ENCODE results near the gene COMMD1. TPM values are rescaled to one million over a fixed set of nuclear protein-coding genes. Genes with fewer than 3 reads are reported as not detected.

The COMMD1 gene
- polyA plus RNA-seq, 1 of the 3 experiments (the other 2 are of a cell fraction) = 32.5 TPM

DNA sequence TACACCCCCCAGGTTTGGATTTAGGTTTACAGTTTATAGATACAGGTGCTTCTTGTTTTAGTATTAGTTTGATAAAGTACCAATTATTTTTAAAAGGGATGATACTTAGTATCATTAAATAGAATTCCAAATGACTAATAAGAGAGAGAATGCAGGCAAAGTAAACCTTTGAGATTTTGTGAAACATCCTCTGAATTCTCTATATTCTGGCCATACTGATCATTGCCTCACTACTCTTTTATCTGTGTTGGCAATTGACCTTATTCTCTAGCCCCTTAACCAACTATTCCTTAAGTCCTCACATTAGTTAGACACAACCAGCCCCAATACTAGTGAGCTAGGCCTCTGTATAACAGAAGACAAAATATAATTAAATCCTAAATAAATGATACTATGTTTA, 125.4 kb downstream of the COMMD1 start (continued):
- TF ChIP-seq TEAD4 (IDR thresholded peaks at IDR 0.05; ENCODE audit: borderline replicate concordance, insufficient read depth) (no peak), GATA2 (CRISPR knock-in tag; IDR thresholded peaks at IDR 0.05) (no peak), MXI1 (IDR thresholded peaks at IDR 0.05; ENCODE audit: low read depth, low read length) (no peak), SIN3A (IDR thresholded peaks at IDR 0.05; ENCODE audit: borderline replicate concordance, low read depth, low read length) (no peak)
- TF ChIP-seq, protein P1, sequence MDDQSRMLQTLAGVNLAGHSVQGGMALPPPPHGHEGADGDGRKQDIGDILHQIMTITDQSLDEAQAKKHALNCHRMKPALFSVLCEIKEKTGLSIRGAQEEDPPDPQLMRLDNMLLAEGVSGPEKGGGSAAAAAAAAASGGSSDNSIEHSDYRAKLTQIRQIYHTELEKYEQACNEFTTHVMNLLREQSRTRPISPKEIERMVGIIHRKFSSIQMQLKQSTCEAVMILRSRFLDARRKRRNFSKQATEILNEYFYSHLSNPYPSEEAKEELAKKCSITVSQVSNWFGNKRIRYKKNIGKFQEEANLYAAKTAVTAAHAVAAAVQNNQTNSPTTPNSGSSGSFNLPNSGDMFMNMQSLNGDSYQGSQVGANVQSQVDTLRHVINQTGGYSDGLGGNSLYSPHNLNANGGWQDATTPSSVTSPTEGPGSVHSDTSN (IDR thresholded peaks at IDR 0.05) = no peak

DNA sequence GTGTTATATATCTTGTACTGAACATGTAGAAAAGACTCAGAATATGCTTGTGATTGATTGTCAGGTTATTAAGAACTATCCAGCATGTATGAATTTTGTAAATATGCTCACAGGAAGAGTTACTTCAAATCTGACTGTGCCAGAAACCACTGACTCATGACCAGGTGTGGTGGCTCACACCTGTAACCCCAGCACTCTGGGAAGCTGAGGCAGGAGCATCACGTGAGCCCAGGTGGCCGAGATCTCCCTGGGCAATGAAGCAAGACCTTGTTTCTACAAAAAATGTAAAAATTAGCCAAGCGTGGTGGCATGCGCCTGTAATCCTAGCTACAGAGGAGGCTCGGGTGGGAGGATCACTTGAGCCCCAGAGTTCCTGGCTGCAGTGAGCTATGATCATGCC, 126.6 kb downstream of the COMMD1 start:
- Histone ChIP-seq H3K4me1 (ENCODE audit: control insufficient read depth in 1 of 2, insufficient read depth in 2 of 2, low read depth in 1 of 2, low read length in 1 of 2) (no peaks in the 10 kb centered on the region; a peak in 2 of 4 replicates), H3K36me3 (replicated peaks in 1 of 2; ENCODE audit: control insufficient read depth in 1 of 2, insufficient read depth in 2 of 2, low read length in 1 of 2) (no peaks in the 10 kb centered on the region), H4K20me1 (ENCODE audit: insufficient read depth) (no peaks in the 10 kb centered on the region), H3K9ac (no peak overlapping the region), H2AFZ (ENCODE audit: low read depth) (no peak overlapping the region), H3K4me2 (no peak overlapping the region), H3K4me3 (ENCODE audit: low read depth in 2 of 2, low read length in 1 of 2) (no peak overlapping the region), H3K79me2 (ENCODE audit: insufficient read depth) (no peaks in the 10 kb centered on the region), H3K27ac (ENCODE audit: low read depth in 2 of 2, low read length in 1 of 2) (no peak overlapping the region), H3F3A (replicated peaks; ENCODE audit: insufficient read depth) (no peaks in the 10 kb centered on the region), H3K27me3 (ENCODE audit: insufficient read depth) (no peaks in the 10 kb centered on the region), H3K9me3 (no peaks in the 10 kb centered on the region), H3K9me2 (no peaks in the 10 kb centered on the region)
- TF ChIP-seq MXI1 (IDR thresholded peaks at IDR 0.05; ENCODE audit: low read depth, low read length) (no peak), YY1 (IDR thresholded peaks at IDR 0.05; ENCODE audit: low read depth) (no peak), MEF2A (IDR thresholded peaks at IDR 0.05; ENCODE audit: borderline replicate concordance, low read depth) (no peak), FOSL2 (IDR thresholded peaks at IDR 0.05; ENCODE audit: borderline replicate concordance, low read depth) (no peak), EP300 (IDR thresholded peaks at IDR 0.05; ENCODE audit: borderline replicate concordance in 1 of 2, low read depth in 1 of 2, low read length in 1 of 2) (no peak), EZH2phosphoT487 (IDR thresholded peaks at IDR 0.05; ENCODE audit: borderline replicate concordance, low read depth) (no peak), RAD21 (IDR thresholded peaks at IDR 0.05; ENCODE audit: low read length) (no peak), SIN3A (IDR thresholded peaks at IDR 0.05; ENCODE audit: borderline replicate concordance, low read depth, low read length) (no peak), CHD2 (IDR thresholded peaks at IDR 0.05; ENCODE audit: low read length, partially characterized antibody) (no peak), RFX5 (IDR thresholded peaks at IDR 0.05; ENCODE audit: low read length) (no peak)
- TF ChIP-seq, protein P2, sequence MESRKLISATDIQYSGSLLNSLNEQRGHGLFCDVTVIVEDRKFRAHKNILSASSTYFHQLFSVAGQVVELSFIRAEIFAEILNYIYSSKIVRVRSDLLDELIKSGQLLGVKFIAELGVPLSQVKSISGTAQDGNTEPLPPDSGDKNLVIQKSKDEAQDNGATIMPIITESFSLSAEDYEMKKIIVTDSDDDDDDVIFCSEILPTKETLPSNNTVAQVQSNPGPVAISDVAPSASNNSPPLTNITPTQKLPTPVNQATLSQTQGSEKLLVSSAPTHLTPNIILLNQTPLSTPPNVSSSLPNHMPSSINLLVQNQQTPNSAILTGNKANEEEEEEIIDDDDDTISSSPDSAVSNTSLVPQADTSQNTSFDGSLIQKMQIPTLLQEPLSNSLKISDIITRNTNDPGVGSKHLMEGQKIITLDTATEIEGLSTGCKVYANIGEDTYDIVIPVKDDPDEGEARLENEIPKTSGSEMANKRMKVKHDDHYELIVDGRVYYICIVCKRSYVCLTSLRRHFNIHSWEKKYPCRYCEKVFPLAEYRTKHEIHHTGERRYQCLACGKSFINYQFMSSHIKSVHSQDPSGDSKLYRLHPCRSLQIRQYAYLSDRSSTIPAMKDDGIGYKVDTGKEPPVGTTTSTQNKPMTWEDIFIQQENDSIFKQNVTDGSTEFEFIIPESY (IDR thresholded peaks at IDR 0.05; ENCODE audit: borderline replicate concordance, low read depth) = no peak
- TF ChIP-seq, protein P3, sequence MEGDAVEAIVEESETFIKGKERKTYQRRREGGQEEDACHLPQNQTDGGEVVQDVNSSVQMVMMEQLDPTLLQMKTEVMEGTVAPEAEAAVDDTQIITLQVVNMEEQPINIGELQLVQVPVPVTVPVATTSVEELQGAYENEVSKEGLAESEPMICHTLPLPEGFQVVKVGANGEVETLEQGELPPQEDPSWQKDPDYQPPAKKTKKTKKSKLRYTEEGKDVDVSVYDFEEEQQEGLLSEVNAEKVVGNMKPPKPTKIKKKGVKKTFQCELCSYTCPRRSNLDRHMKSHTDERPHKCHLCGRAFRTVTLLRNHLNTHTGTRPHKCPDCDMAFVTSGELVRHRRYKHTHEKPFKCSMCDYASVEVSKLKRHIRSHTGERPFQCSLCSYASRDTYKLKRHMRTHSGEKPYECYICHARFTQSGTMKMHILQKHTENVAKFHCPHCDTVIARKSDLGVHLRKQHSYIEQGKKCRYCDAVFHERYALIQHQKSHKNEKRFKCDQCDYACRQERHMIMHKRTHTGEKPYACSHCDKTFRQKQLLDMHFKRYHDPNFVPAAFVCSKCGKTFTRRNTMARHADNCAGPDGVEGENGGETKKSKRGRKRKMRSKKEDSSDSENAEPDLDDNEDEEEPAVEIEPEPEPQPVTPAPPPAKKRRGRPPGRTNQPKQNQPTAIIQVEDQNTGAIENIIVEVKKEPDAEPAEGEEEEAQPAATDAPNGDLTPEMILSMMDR (IDR thresholded peaks at IDR 0.05) = no peak
- TF ChIP-seq, protein P4, sequence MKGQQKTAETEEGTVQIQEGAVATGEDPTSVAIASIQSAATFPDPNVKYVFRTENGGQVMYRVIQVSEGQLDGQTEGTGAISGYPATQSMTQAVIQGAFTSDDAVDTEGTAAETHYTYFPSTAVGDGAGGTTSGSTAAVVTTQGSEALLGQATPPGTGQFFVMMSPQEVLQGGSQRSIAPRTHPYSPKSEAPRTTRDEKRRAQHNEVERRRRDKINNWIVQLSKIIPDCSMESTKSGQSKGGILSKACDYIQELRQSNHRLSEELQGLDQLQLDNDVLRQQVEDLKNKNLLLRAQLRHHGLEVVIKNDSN (IDR thresholded peaks at IDR 0.05; ENCODE audit: borderline replicate concordance, low read depth) = no peak
- TF ChIP-seq, protein P5, sequence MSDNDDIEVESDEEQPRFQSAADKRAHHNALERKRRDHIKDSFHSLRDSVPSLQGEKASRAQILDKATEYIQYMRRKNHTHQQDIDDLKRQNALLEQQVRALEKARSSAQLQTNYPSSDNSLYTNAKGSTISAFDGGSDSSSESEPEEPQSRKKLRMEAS (IDR thresholded peaks at IDR 0.05; ENCODE audit: low read depth) = no peak
- TF ChIP-seq, protein P6, sequence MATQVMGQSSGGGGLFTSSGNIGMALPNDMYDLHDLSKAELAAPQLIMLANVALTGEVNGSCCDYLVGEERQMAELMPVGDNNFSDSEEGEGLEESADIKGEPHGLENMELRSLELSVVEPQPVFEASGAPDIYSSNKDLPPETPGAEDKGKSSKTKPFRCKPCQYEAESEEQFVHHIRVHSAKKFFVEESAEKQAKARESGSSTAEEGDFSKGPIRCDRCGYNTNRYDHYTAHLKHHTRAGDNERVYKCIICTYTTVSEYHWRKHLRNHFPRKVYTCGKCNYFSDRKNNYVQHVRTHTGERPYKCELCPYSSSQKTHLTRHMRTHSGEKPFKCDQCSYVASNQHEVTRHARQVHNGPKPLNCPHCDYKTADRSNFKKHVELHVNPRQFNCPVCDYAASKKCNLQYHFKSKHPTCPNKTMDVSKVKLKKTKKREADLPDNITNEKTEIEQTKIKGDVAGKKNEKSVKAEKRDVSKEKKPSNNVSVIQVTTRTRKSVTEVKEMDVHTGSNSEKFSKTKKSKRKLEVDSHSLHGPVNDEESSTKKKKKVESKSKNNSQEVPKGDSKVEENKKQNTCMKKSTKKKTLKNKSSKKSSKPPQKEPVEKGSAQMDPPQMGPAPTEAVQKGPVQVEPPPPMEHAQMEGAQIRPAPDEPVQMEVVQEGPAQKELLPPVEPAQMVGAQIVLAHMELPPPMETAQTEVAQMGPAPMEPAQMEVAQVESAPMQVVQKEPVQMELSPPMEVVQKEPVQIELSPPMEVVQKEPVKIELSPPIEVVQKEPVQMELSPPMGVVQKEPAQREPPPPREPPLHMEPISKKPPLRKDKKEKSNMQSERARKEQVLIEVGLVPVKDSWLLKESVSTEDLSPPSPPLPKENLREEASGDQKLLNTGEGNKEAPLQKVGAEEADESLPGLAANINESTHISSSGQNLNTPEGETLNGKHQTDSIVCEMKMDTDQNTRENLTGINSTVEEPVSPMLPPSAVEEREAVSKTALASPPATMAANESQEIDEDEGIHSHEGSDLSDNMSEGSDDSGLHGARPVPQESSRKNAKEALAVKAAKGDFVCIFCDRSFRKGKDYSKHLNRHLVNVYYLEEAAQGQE (IDR thresholded peaks at IDR 0.05; ENCODE audit: low read depth, low read length) = no peak
- TF ChIP-seq, protein P7, sequence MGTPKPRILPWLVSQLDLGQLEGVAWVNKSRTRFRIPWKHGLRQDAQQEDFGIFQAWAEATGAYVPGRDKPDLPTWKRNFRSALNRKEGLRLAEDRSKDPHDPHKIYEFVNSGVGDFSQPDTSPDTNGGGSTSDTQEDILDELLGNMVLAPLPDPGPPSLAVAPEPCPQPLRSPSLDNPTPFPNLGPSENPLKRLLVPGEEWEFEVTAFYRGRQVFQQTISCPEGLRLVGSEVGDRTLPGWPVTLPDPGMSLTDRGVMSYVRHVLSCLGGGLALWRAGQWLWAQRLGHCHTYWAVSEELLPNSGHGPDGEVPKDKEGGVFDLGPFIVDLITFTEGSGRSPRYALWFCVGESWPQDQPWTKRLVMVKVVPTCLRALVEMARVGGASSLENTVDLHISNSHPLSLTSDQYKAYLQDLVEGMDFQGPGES (IDR thresholded peaks at IDR 0.05; ENCODE audit: low read depth, low read length) = no peak
- DNase-seq = no peak
- CTCF ChIA-PET = interaction anchor here (0.9 to 1.6 kb wide), 3 partner anchors 24 to 381 kb away, joined by 3 to 5 read pairs (median 3); no protein-coding TSS in a partner anchor
- POLR2A ChIA-PET = no interaction called here
- 97% methylated on average over 5 of the region's 5 CpGs for WGBS (ENCODE audit: low lambda C conversion rate)
